HEK293 (cell line): ENCODE measurements around the gene PPP1R36.

ENCODE experiments used
- CTCF ChIA-PET: fragments of 350-600 bp; formaldehyde crosslinking; extraction: SDS; loops from one replicate; lab custom pipeline; 2021; ENCODE audit warnings: antibody characterized with exemption; lab: Yijun Ruan, JAX
- POLR2A ChIA-PET: fragments of 300-600 bp; formaldehyde crosslinking; extraction: SDS; loops from one replicate; lab custom pipeline; 2020; ENCODE audit warnings: antibody characterized with exemption, inconsistent platforms; lab: Yijun Ruan, JAX
- H3K27ac ChIP-seq: fragments of 200-500 bp; sonication (Bioruptor generic); 2 replicates; pipeline ENCODE4 v1.5.1; 2014; ENCODE audit warnings: low read depth, low read length, control low read depth, inconsistent platforms; ENCODE audit errors: extremely low read depth
- H3K36me3 ChIP-seq, 2 experiments: fragments of 200-500 bp in 1 of 2; sonication (Bioruptor generic) in 1 of 2; 1 replicate in 1 of 2; 2 replicates in 1 of 2; pipeline ENCODE4 v1.5.1; 2014 to 2017; ENCODE audit warnings: inconsistent platforms in 2 of 2, low read length in 2 of 2; ENCODE audit not compliant: control insufficient read depth in 2 of 2, insufficient read depth in 1 of 2
- H3K4me1 ChIP-seq: fragments of 200-500 bp; sonication (Bioruptor generic); 2 replicates; pipeline ENCODE4 v1.5.1; 2014; ENCODE audit warnings: mild to moderate bottlenecking, low read length, inconsistent platforms; ENCODE audit not compliant: control insufficient read depth, insufficient read depth
- H3K4me3 ChIP-seq: 2 replicates; pipeline ENCODE4 v1.5.1; 2011; ENCODE audit warnings: low read depth, mild to moderate bottlenecking, control low read depth, low read length, moderate library complexity
- H3K9me3 ChIP-seq: fragments of 200-500 bp; sonication (Bioruptor generic); 2 replicates; pipeline ENCODE4 v1.5.1; 2014; ENCODE audit warnings: low read depth, low read length, inconsistent platforms; ENCODE audit not compliant: control insufficient read depth, insufficient read depth
- INSM2 ChIP-seq: fragments of 450-650 bp; formaldehyde crosslinking; IDR thresholded peaks from 2 replicates; pipeline ENCODE4 v1.5.1; 2016; ENCODE audit warnings: missing biosample characterization, missing genetic modification characterization
- PRDM10 ChIP-seq: fragments of 450-650 bp; formaldehyde crosslinking; IDR thresholded peaks from 2 replicates; pipeline ENCODE4 v1.5.1; 2016; ENCODE audit warnings: missing biosample characterization, missing genetic modification characterization
- ZNF133 ChIP-seq: fragments of 450-650 bp; formaldehyde crosslinking; IDR thresholded peaks from 2 replicates; pipeline ENCODE4 v1.5.1; 2016; ENCODE audit warnings: missing biosample characterization, missing genetic modification characterization
- ZNF157 ChIP-seq: fragments of 450-650 bp; formaldehyde crosslinking; IDR thresholded peaks from 2 replicates; pipeline ENCODE4 v1.5.1; 2016; ENCODE audit warnings: missing biosample characterization, missing genetic modification characterization
- ZNF311 ChIP-seq: fragments of 450-650 bp; formaldehyde crosslinking; IDR thresholded peaks from 2 replicates; pipeline ENCODE4 v1.5.1; 2017; ENCODE audit warnings: missing biosample characterization, missing genetic modification characterization, borderline replicate concordance
- ZNF341 ChIP-seq: fragments of 450-650 bp; formaldehyde crosslinking; IDR thresholded peaks from 2 replicates; pipeline ENCODE4; 2016; ENCODE audit warnings: low read depth, missing biosample characterization, missing genetic modification characterization
- ZNF354C ChIP-seq: fragments of 450-650 bp; formaldehyde crosslinking; IDR thresholded peaks from 2 replicates; pipeline ENCODE4 v1.5.1; 2016; ENCODE audit warnings: missing biosample characterization, missing genetic modification characterization, low read depth, borderline replicate concordance
- ZNF518A ChIP-seq: fragments of 450-650 bp; formaldehyde crosslinking; conservative IDR thresholded peaks from 2 replicates; pipeline ENCODE4 v1.5.1; 2016; ENCODE audit warnings: low read depth, missing biosample characterization, missing genetic modification characterization
- ZNF76 ChIP-seq: fragments of 450-650 bp; formaldehyde crosslinking; IDR thresholded peaks from 2 replicates; pipeline ENCODE4; 2016; ENCODE audit warnings: low read depth, missing biosample characterization, missing genetic modification characterization, borderline replicate concordance
- ZNF791 ChIP-seq: fragments of 450-650 bp; formaldehyde crosslinking; IDR thresholded peaks from 2 replicates; pipeline ENCODE4 v1.5.1; 2016; ENCODE audit warnings: missing biosample characterization, missing genetic modification characterization

Gene PPP1R36

GRCh38 chr14:64536488-64537245 is 13.1 kb upstream of the PPP1R36 start:
- no peak overlapping the region for H3K27ac ChIP-seq
- ChIA-PET CTCF (interaction anchor here (0.6 to 3.0 kb wide), 3 partner anchors 26 to 356 kb away, joined by 3 to 14 read pairs (median 4); no protein-coding TSS in a partner anchor), POLR2A (no interaction called here)

More at GRCh38 chr14:64536488-64537245, 13.1 kb upstream of the PPP1R36 start:
- H3K4me3 ChIP-seq: no peak overlapping the region
- no peaks in the 10 kb centered on the region; the same call in 1 of the 2 replicates for H3K4me1 ChIP-seq
- no peaks in the 10 kb centered on the region for H3K36me3 ChIP-seq
- TF ChIP-seq PRDM10 (tag by site-specific recombination) (no peak), ZNF791 (tag by site-specific recombination) (no peak), ZNF341 (tag by site-specific recombination) (no peak), INSM2 (tag by site-specific recombination) (no peak), ZNF354C (no peak), ZNF133 (tag by site-specific recombination) (no peak), ZNF518A (tag by site-specific recombination) (no peak), ZNF157 (tag by site-specific recombination) (no peak), ZNF311 (no peak), ZNF76 (tag by site-specific recombination) (no peak)
- no peaks in the 10 kb centered on the region for H3K9me3 ChIP-seq
